Anterior cingulate cortex (tissue), 58 donors: Measurements from ENCODE around the gene LRRC49.
"Not testable (repeated sequence)": the region's sequence is repeated elsewhere in the genome, so short reads cannot be mapped to it uniquely, and the experiment has no call there.

Experiments used
- DNase-seq, 58 donors: peaks; one replicate each; lab custom pipeline; 2025; lab: John Stamatoyannopoulos, UW

Gene LRRC49

DNA sequence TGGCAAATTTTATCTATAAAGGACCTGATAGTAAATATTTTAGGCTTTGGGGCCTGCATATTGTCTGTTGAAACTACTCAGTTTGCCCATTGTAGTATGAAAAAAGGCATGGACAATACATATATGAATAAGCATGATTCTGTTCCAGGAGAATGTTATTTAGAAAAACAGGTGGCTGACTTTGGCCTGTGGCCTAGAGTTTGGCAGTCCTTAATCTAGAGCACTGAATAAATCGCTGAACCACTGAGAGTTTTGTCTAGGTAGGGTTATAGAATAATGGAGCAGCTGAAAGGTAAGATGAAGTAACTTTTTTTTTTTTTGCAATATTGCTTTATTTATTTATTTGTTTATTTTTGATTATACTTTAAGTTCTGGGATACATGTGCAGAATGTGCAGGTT is 75.0 kb downstream of the LRRC49 start:
- DNase-seq, result no peak

DNA sequence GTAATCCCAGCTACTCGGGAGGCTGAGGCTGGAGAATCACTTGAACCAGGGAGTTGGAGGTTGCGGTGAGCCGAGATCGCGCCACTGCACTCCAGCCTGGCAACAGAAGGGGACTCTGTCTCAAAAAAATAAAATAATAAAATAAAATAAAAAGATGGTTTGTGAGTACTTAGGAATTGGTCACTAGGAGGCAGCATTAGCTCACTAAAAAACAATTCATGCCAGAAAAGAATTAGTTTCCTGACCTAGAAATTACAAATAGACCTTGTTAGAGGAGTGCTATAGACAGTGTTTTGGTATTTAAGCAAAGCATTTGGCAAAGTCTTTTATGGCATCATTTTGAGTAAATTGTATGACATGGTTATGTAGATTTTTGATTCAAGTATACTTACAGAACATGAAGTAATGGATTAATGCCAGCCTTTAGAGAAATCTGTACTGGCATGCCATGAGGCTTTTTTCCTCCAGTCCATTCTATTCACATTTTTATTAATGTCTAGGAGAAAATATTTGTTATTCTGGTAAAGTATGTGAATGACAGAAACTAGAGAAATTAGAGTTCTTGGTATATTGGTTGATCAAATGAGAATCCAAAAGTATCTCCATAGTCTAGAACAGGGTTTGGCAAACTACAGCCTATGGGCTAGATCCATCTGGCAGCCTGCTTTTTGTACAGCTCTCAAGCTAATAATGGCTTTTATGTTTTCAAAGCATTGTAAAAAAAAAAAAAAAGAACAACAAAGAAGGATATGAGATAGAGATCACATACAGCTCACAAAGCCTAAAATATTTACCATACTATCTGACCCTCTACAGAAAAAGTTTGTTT is 81.6 kb downstream of the LRRC49 start:
- no peak for DNase-seq

DNA sequence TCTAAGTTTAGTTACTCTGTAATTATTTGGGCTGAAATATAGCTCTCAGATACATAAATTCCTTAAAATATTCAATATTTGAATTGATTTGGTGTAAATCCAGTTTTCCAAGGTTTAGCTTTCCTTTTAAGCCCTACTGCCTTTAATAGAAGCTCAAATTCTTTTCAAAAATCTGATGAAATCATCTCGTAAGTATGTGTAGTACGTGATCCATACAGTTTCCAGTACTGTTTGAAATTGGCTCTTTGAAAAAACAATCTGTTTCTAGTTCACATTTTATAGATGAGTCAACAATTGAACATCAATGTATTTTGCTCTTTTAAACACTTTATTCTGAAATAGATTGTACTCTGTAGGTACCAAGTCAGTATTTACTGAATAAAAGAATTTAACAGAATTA is 84.2 kb downstream of the LRRC49 start:
- DNase-seq, result no peak

DNA sequence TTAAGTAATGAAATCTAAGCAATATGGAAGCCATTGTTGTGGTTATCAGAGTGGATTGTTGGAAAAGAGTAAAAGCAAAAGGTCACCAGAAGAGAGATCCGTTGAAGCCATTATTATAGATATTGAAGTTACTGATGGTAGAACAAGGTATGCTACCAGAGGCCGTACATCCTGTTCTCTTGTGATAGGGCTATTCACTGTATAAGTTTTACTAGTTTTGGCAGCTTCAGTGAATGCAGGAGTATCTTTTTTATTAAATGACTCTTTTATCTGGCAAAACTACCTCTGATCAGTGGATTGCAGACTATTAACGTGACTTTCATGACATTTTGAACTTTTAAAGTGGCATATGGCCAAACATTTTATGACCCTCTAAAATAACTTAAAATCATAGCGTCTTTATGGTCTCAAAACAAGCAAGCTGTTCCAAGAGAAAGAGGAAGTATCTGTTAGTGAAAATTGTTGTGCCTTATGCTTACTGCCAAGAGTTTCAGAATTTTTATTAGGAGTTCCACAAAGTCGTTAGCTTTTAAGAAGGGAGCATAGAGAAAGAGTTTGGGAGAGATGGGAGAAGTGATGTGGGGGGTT is 102.9 kb downstream of the LRRC49 start:
- DNase-seq, result no peak

DNA sequence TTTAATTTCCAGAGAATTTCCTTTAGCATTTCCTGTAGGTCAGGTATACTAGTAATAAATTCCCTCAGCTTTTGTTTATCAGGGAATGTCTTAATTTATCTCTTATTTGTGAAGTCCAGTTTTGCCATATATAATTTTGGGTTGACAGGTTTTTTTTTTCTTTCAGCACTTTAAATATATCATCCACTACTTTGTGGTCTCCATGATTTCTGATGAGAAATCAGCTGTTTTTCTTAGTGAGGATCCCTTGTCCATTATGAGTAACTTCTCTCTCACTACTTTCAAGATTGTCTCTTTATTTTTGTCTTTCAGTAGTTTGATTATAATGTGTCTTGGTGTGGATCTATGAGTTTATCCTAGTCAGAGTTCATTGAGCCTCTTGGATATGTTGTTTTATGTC is 105.7 kb downstream of the LRRC49 start:
- no peak for DNase-seq

DNA sequence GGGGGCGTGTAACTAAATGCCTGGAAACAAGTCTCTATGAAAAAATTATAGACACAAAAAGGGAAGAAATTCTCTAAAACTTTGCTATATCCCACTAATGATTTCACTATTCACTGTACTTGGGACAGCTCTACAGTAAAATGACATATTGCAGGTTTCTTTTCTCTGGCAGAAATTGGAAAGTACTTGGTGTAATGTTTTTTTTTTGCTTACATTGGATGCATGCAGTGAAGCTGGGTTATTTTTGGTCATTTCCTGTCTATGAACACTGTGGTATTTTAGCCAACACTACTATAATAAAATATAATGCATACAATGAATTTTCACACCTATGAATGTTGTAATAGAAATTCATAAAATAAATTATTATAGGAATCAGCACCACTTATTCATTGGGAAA is 109.7 kb downstream of the LRRC49 start:
- no peak for DNase-seq

DNA sequence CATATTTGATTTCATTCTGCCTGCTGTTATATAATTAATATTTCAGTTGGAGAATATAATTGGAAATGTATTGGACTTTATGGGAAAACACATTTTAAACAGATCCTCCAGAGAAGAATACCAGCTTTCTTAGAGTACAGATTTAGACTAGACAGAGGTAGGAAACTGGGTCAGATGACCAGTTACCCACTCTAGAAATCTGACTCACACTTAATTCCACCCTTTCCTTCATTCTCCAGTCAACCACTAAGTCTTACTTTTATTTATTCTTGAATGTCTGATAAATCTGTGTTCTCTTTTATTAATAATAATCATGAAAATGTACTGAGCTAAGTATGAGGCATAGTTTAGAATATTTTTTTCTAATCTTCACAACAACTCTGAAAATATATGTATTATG is 110.7 kb downstream of the LRRC49 start:
- no peak for DNase-seq

DNA sequence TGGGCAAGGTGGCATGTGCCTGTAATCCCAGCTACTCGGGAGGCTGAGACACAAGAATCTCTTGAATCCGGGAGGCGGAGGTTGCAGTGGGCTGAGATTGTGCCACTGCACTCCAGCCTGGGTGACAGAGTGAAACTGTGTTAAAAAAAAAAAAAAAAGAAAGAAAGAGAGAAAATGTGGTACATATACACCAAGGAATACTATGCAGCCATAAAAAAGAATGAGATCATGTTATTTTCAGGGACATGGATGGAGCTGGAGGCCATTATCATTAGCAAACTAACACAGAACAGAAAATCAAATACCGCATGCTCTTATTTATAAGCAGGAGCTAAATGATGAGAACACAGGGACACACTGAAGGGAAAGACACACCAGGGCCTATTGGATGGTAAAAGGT is 111.9 kb downstream of the LRRC49 start:
- not testable (repeated sequence) for DNase-seq

DNA sequence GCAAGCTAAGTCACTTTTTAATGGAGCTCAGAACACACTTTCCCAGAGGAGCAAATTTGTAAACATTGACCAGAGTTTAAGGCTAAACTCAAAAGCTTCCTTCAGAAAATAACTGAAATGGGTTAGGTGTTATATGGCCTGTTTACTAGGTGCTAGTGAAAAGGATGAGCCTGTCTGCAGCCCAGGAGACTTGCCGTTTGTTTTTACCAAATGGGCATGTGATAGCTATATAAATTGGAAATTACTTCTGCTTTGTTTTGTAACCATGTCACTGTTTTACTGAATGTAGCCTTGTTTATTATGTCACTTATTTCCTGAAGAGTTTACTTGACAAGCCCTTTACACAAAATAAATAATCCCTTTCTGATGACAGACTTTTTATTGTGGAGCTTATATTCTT is 113.3 kb downstream of the LRRC49 start:
- DNase-seq, result no peak

DNA sequence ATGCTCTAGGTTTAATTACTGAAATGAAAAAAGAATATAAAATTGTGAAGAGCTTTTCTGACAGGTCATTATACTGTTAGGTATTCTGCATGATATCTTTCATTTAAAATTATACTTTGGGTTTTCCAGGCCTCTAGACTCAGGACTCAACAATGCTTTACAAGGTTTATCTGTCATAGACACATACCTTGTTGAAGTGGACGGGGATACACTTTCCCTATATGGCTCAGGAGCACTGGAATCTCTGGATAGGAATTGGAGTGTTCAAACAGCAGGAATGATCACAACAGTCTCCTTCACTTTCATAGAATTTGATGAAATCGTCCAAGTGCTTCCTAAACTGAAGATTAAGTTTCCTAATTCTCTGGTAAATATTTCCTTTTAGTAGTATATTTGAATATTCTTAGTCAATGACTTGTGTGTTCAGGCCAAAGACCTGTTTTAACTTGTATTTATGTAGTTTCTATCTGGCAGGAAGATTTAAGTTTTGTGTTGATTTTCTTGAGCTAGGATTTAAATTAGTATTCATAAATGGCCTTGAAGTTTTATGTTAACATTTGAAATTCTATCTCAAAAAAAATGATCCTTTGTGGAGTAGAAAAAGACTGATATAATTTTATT is 115.7 kb downstream of the LRRC49 start:
- DNase-seq, result no peak

DNA sequence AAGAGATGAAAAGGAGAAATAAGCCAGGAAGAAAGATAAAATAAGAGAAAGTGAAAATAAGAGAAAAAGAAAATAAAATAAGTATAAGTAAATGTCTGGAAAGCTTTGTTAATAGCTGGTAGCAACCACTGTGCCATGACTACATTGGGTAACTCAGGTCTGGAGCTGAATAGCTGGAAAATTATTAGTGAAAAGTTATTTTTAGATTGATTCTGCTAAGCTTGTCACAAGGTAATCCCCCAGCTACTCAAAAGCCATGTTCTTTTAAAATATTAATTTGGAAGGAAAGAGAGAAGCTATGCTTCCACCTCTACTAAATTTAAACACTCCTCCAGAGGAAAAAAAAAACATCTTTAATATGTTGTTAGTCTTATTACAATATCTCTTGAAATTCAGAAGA is 117.8 kb downstream of the LRRC49 start:
- DNase-seq, result no peak

DNA sequence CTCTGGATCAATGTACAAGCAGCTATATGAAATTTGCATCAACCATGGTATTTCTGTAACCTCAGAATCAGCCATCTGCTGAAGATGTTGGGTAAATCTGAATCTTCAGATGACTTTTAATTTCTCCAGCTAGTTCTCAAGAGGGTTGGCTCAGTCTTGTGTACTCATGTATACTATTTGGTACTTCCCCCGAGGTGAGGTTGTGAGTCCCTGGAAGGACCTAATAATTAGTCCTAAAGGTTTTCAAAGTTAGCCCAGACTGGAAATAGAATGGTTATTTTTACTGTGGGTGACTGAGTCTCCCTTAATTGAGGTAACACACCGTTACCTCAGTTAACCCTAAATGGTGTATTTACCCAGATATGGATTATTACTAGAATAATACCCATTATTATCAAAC is 118.4 kb downstream of the LRRC49 start:
- DNase-seq, result no peak

DNA sequence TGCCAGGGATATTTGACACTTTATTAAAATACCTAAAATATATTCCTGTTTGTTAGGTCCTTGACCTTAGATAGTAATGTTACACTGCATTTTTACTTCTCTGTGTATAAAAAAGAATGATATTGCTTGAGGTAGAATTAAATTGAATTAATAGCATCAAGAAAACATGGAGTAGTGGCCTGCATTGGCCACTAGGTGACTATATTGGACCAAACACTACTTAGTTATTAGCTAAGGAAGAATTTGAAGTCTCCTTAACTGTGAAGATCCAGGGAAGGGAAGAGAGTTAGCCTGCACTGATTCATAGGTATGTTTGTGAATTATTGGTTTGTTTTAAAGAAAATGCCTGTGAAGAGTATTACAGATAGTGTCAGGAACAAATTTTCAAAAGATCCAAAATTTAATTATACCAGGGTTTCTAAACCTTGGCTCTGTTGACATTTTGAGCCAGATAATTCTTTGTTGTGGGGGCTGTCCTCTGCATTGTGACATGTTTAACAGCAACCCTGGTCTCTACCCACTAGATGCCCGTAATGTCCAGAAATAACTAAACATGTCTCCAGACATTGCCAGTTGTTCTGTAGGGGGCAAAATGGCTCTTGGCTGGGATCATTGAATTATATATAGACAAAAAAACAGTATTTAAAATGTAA is 119.0 kb downstream of the LRRC49 start:
- DNase-seq, result no peak

DNA sequence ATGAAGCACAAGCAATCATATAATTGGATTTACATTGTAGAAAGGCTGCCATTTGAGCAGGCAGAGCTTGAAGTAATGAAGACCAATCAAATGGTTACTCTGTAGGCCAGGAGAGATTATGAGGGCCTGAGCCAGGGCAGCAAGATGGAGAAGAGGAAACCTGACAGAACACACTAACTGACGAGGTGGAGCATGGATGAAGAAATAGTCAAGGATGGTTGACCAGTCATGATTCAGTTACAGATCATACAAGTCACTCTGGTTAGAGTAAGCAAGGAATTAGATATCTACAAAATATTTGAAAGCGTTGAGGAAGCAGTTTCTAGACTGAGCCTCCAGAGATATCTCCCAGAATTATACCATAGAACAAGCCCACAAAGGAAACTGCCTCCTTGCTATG is 120.8 kb downstream of the LRRC49 start:
- no peak for DNase-seq

DNA sequence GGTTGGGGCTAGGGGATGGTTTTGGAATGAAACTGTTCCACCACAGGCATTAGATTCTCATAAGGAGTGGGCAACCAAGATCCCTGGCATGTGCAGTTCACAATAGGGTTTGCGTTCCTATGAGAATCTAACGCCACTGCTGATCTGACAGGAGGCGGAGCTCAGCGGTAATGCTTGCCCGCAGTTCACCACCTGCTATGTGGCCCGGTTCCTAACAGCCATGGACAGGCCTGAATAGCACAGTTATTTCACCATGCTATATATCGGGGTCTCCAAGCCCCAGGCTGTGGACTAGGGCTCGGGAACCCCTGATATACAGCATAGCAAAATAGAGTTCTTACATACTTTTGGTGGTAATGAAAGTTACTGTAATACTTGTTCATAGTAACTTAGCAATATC is 122.7 kb downstream of the LRRC49 start:
- no peak for DNase-seq

DNA sequence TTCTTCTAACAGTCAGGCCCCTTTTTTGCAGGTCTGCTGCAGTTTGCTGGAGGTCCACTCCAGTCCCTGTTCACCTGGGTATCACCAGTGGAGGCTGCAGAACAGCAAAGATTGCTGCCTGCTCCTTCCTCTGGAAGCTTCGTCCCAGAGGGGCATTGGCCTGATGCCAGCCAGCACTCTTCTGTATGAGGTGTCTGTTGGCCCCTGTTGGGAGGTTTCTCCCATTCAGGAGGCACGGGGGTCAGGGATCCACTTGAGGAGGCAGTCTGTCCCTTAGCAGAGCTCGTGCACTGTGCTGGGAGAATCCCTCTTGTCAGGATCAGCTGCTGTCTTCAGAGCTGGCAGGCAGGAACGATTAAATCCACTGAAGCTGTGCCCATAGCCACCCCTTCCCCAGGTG is 138.6 kb downstream of the LRRC49 start:
- DNase-seq, result not testable (repeated sequence)

DNA sequence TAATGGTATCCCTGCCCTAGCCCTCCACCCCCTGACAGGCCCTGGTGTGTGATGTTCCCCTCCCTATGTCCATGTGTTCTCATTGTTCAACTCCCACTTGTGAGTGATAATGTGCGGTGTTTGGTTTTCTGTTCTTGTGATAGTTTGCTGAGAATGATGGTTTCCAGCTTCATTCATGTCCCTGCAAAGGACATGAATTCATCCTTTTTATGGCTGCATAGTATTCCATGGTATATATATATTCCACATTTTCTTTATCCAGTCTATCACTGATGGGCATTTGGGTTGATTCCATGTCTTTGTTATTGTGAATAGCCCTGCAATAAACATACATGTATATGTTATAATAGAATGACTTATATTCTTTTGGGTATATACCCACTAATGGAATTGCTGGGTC is 142.9 kb downstream of the LRRC49 start:
- DNase-seq, result not testable (repeated sequence)

DNA sequence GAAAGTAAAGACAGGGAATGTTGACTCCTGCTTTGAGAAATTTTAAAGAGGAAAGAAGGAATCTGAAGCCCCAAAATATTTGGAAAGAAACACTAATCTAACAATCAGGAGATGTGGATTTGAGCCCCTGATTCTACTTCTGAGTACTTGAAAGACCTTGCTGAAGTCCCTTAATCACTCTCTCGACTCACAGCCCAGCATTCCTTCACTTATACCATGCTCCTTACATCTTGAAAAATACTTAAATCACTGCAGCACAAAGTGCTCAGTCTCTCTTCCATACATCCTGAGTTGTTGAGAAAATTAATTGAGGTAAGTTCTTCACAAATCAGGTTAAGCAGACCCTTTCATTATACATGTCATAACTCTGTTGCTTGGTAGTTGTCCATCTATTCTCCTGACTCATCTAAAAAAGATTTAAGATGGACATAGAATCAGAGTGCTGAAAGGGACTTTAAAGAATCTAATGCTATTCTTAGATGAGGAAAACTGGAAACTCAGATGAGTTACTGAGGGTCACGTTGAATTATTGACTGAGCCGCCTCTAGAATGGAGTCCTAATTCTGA is 149.8 kb downstream of the LRRC49 start:
- DNase-seq, result no peak

DNA sequence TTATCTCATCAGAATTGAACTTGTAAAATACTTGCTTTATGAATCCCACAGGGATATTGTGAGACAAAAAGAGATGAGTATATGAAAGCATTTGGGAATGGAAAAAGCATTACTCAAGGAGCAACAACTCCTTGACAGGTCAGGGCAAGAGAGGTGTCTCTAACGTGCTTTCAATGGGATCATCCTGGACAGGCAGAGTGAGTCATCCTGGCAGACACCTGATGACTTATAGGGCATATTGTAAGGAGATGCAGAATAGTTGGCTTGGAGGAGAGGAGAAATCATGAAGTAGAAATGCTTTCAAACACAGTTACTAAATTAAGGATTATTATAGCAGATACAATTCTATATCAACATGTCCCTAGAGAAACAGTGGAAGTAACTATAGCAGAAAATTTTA is 150.7 kb downstream of the LRRC49 start:
- DNase-seq, result no peak

DNA sequence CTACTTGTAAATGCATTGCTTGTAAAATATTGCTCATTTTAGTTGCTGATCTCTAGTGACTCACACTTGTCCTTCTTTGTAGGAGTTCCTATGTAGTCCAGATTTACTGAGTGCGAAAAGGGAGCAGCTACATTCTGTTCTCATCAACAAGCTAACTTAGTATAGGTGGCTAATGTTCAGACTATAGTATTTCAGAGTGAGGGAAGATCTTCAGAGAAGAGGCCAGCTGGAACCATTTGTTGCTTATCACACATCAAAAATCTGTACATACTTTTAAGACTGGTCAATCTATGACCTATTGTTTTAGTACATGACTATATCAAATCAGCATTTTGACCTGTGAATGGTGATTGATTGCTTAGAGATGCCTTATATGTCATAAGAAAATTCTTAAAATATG is 151.4 kb downstream of the LRRC49 start:
- DNase-seq, result peak in 2 of 58 donors; percentile 8 to 57

DNA sequence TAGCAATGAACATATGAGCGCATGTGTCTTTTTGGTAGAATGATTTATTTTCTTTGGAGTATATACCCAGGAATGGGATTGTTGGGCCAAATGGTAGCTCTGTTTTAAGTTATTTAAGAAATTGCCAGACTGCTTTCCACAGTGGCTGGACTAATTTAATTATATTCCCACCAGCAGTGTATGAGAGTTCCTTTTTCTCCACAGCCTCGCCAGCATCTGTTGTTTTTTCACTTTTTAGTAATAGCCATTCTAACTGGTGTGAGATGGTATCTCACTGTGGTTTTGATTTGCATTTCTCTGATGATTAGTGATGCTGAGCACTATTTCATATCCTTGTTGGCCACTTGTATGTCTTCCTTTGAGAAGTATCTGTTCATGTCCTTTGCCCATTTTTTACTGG is 153.5 kb downstream of the LRRC49 start:
- DNase-seq, result not testable (repeated sequence)
